Tibial artery (tissue), 4 donors: ENCODE results near the gene ADSS1.

Source experiments
- DNase-seq, 2 donors: peaks; one replicate each; pipeline ENCODE4 v3.0.0-alpha.2; 2019
- H3K27ac ChIP-seq, 2 donors: fragments of 200-600 bp; sonication (generic) in 1 of 2; 1 replicate in 1 of 2; 2 replicates in 1 of 2; pipeline ENCODE4 v1.5.1; 2018 to 2019; ENCODE audit warnings: mild to moderate bottlenecking in 1 of 2
- H3K27me3 ChIP-seq, 2 donors: fragments of 200-600 bp; sonication (generic) in 1 of 2; one replicate each; pipeline versions ENCODE4 v1.5.1 to v1.6.0; 2016 to 2019
- H3K36me3 ChIP-seq, 3 donors: fragments of 200-600 bp; sonication (generic) in 2 of 3; one replicate each; pipeline ENCODE4 v1.5.1; 2016 to 2019; ENCODE audit warnings: mild to moderate bottlenecking in 2 of 3
- H3K4me1 ChIP-seq, 4 donors: fragments of 200-600 bp; sonication (generic) in 2 of 4; 1 replicate in 3 of 4; 2 replicates in 1 of 4; pipeline ENCODE4 v1.5.1; 2016 to 2019
- H3K4me3 ChIP-seq, 2 donors: fragments of 200-600 bp; sonication (generic) in 1 of 2; 1 replicate in 1 of 2; 2 replicates in 1 of 2; pipeline ENCODE4 v1.5.1; 2018 to 2019; ENCODE audit warnings: mild to moderate bottlenecking in 2 of 2
- H3K9me3 ChIP-seq, 3 donors: fragments of 200-600 bp; sonication (generic) in 1 of 3; one replicate each; pipeline ENCODE4 v1.5.1; 2016 to 2019
- intact Hi-C: fragments of 100-400 bp; cut with DNase I; formaldehyde crosslinking; loops from one replicate; pipeline ENCODE4 v1.15.0; 2023; ENCODE audit warnings: low total_unique reads
- TF ChIP-seq, protein P1 (sequence below), 2 experiments: fragments of 200-600 bp in 1 of 2; fragments of 450-650 bp in 1 of 2; IDR thresholded peaks; one replicate each; pipeline ENCODE4 v1.5.1; 2017 to 2019; ENCODE audit warnings: antibody characterized with exemption in 2 of 2, mild to moderate bottlenecking in 1 of 2, moderate library complexity in 1 of 2

ADSS1 gene

GRCh38 chr14:104693482-104694431 is 30.3 kb upstream of the ADSS1 start:
- no peak for DNase-seq
- H3K27ac ChIP-seq, result peak overlapping the region; percentile 88 to 93

DNA sequence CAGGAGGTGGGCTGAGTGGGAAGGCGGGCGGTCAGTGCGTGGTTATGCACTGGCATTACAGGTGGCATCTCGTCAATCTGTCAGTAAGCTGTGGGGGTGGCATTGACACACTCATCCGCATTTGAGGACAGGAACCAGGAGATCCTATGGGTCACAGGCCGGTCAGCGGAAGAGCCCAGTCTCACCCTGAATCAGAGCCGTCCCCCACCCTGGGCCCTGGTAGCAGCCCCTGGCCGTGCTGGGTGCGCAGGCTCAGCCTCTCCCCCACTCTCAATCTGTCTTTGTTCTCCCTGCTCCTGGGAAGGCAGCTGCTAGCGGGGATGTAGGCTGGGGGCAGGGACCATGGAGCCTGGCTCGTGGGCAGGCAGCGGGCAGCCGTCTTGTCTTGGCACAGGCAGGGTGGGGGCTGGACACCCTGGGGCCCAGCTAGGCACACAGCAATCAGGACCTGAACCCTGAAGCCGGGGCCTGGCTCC is 29.5 kb upstream of the ADSS1 start:
- Histone ChIP-seq H3K36me3 (peaks cover 0 to 15% (median 10%) of the 10 kb centered on the region in 3 donors), H3K27me3 (no peaks in the 10 kb centered on the region), H3K4me1 (peaks cover 23 to 95% (median 93%) of the 10 kb centered on the region in 4 donors), H3K9me3 (no peaks in the 10 kb centered on the region), H3K27ac (peak overlapping the region; percentile 88 to 93), H3K4me3 (no peak overlapping the region)
- intact Hi-C loops, result no loop called here
- TF ChIP-seq, protein P1, sequence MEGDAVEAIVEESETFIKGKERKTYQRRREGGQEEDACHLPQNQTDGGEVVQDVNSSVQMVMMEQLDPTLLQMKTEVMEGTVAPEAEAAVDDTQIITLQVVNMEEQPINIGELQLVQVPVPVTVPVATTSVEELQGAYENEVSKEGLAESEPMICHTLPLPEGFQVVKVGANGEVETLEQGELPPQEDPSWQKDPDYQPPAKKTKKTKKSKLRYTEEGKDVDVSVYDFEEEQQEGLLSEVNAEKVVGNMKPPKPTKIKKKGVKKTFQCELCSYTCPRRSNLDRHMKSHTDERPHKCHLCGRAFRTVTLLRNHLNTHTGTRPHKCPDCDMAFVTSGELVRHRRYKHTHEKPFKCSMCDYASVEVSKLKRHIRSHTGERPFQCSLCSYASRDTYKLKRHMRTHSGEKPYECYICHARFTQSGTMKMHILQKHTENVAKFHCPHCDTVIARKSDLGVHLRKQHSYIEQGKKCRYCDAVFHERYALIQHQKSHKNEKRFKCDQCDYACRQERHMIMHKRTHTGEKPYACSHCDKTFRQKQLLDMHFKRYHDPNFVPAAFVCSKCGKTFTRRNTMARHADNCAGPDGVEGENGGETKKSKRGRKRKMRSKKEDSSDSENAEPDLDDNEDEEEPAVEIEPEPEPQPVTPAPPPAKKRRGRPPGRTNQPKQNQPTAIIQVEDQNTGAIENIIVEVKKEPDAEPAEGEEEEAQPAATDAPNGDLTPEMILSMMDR (IDR thresholded peaks at IDR 0.05), result no peak
- no peak for DNase-seq

More at GRCh38 chr14:104693482-104694431, 30.3 kb upstream of the ADSS1 start:
- Histone ChIP-seq H3K4me1 (peaks cover 23 to 93% (median 89%) of the 10 kb centered on the region in 4 donors), H3K9me3 (no peaks in the 10 kb centered on the region), H3K27me3 (no peaks in the 10 kb centered on the region), H3K36me3 (peaks cover 0 to 15% (median 10%) of the 10 kb centered on the region in 3 donors), H3K4me3 (no peak overlapping the region)
- intact Hi-C loops, result no loop called here
- TF ChIP-seq, protein P1 (IDR thresholded peaks at IDR 0.05), result no peak

- intact Hi-C loops, result no loop called here
- Histone ChIP-seq H3K9me3 (no peaks in the 10 kb centered on the region), H3K27ac (peak overlapping the region; percentile 88 to 93)
These were observed 28.9 kb upstream of the ADSS1 start for GRCh38 chr14:104694991-104695659.

DNA sequence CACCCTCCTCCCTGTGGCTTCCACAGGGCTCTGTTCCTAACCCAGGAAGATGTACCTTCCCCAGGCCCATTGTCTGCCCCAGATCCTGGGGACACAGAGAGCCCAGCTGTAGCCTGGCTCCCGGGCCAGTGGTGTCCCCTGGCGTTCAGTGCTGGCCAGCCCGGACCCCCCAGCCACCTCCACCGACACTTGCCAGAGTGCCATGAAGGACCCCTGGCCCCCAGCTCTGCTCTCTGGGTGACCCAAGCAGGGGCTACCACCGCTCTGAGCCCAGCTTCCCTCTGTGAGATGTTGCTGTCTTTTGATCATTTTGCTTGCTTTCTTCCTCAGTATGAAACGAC is 28.4 kb upstream of the ADSS1 start:
- H3K27me3 ChIP-seq, result no peaks in the 10 kb centered on the region
- H3K4me3 ChIP-seq, result no peak overlapping the region
- H3K36me3 ChIP-seq, result peaks cover 0 to 15% (median 10%) of the 10 kb centered on the region in 3 donors
- H3K27ac ChIP-seq, result peak overlapping the region; percentile 88 to 93
- TF ChIP-seq, protein P1 (IDR thresholded peaks at IDR 0.05), result no peak
- intact Hi-C loops, result no loop called here
- H3K9me3 ChIP-seq, result no peaks in the 10 kb centered on the region
- peaks cover 23 to 100% (median 99%) of the 10 kb centered on the region in 4 donors for H3K4me1 ChIP-seq
- no peak for DNase-seq

More at GRCh38 chr14:104694991-104695659, 28.9 kb upstream of the ADSS1 start:
- Histone ChIP-seq H3K27me3 (no peaks in the 10 kb centered on the region), H3K36me3 (peaks cover 0 to 15% (median 10%) of the 10 kb centered on the region in 3 donors), H3K4me3 (no peak overlapping the region), H3K4me1 (peaks cover 23 to 100% (median 98%) of the 10 kb centered on the region in 4 donors)
- TF ChIP-seq, protein P1 (IDR thresholded peaks at IDR 0.05), result no peak
- no peak for DNase-seq

DNA sequence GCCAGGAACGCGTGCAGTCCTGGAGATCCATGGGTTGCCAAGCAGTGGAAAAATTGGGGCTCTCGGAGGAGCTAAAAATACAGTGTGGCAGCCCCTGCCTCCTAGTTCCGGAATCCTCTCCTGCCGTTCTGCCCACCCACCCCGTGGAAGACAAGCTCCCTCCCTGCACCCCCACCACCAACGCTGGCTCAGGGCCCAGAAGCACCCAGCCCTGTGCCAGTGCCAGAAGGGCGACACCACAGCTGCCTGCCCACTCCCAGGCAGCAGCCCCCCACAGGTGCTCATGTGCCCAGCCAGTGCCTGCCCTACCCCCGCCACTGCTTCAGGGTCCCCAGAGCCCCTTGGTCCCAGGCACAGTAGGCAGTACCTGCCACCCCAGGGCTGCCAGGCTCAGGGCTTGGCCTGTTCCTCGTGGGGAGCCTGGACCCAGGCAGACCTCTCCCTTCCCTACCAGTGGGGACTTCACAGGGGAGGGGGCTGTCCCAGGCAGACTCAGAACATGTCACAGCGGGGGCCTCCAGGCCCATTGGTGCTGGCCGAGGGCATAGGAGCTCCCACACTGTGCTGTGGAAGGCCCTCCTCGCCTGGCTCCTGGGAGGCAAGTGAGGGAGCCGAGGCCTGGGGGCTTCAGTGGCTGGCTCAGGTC is 27.2 kb upstream of the ADSS1 start:
- Histone ChIP-seq H3K4me3 (no peak overlapping the region), H3K4me1 (peaks cover 21 to 100% (median 95%) of the 10 kb centered on the region in 4 donors), H3K27ac (peak overlapping the region; percentile 88 to 93), H3K9me3 (no peaks in the 10 kb centered on the region), H3K27me3 (no peaks in the 10 kb centered on the region), H3K36me3 (peaks cover 6 to 26% (median 16%) of the 10 kb centered on the region in 3 donors)
- DNase-seq, result no peak
- TF ChIP-seq, protein P1 (IDR thresholded peaks at IDR 0.05), result no peak
- intact Hi-C loops, result no loop called here
